SIG-M5 treated with dmso at 0.1 percent for 504 hours (cell line): ENCODE data around the gene ADAMTS17.

Source experiments
- DNase-seq: peaks from one replicate; lab custom pipeline; 2025; ENCODE audit not compliant: unreplicated experiment; lab: John Stamatoyannopoulos, UW

Gene ADAMTS17

GRCh38 chr15:100002086-100002620 is 339.6 kb downstream of the ADAMTS17 start:
- no peak for DNase-seq

DNA sequence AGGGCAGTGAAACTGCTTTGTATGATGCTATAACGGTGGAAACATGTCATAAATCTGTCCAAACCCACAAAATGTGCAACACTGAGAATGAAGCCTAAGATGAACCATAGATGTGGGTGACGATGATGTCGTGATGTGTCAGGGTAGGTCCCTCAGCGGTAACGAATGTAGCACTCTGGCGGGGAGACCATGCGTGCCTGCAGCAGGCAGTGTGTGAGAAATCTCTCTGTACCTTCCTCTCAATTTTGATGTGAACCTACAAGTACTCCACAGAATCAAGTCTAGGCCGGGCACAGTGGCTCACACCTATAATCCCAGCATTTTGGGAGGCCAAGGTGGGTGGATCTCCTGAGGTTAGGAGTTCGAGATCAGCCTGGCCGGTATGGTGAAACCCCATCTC is 340.4 kb downstream of the ADAMTS17 start:
- no peak for DNase-seq

GRCh38 chr15:99999282-100000070 is 342.3 kb downstream of the ADAMTS17 start:
- DNase-seq = no peak

GRCh38 chr15:99998661-99999101 is 343.1 kb downstream of the ADAMTS17 start:
- peak; percentile 0 for DNase-seq

GRCh38 chr15:99997112-99997651 is 344.6 kb downstream of the ADAMTS17 start:
- no peak for DNase-seq

DNA sequence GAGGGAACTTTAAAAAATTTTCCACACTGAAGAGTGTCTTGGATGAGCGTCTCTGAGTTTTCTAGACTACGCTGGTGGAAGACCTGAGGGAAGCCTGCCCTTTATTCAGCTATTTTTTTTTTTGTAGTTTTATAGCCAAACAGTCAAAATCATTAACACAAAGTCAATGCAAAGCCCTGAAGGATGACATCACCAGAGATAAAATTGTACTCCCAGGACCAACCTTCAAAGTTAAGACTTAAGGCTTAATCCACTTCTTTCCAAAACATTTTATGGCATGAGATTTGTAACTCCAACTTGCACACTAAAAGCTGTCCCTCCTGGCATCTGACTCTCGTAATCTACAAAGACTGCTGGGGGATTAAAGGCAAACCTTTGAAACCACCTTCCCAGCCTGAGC is 345.1 kb downstream of the ADAMTS17 start:
- no peak for DNase-seq

- DNase-seq = no peak
Observed at GRCh38 chr15:99995543-99995942, 346.2 kb downstream of the ADAMTS17 start.

- DNase-seq = no peak
Observed at GRCh38 chr15:99994849-99995248, 346.9 kb downstream of the ADAMTS17 start.

GRCh38 chr15:99993681-99994131 is 348.1 kb downstream of the ADAMTS17 start:
- no peak for DNase-seq

DNA sequence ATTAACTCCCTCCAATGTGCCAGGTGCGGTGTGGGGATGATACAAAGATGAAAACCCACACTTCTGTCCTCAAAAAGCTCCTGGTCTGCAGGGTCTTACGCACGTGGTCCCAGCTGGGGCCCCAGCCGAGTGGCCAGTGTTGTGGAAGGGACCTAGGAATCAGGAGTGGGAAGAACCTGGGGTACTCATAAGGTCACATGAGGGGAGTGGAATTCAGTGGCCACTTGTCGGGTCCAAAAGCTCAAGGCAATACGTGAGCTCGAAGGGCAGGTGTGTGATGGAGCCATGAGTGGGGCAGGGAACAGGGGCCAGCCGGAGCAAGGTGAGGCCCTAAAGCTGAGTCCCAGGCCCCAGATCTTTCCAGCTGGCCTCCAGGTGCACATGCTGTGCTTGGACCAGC is 348.5 kb downstream of the ADAMTS17 start:
- DNase-seq = no peak

DNA sequence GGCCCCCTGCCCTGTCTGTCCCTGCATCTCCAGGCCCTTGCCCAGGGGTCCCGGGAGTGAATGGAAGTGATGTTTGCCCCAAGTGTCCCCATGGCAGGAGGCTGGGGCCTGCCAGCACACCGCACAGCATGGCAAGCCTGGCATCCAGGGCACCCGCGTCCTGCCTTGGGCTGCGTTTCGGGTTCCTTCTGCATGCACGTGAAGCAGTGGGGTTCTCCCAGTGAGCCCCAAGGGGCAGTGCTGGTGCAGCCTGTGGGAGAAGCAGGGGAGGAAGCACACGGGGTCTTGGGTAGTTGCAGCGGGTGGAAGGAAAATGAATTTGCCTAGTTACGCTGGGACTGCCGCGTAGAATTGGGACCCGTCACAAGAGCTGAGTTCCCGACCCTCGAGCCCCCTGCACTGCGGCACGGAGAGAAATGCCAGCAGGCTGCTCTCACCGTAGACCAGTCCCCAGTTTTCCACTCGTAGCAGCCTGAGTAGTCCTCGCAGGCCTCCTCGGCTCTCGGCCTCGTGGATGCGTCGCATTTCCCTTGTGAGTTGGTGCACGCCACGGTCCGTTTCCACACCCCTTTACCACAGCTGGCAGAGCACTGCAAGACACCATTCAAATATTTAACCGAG is 349.1 kb downstream of the ADAMTS17 start:
- DNase-seq = no peak

- DNase-seq = no peak
Observed at GRCh38 chr15:99989095-99989494, 352.7 kb downstream of the ADAMTS17 start.

- DNase-seq = no peak
Observed at GRCh38 chr15:99987701-99988100, 354.1 kb downstream of the ADAMTS17 start.

DNA sequence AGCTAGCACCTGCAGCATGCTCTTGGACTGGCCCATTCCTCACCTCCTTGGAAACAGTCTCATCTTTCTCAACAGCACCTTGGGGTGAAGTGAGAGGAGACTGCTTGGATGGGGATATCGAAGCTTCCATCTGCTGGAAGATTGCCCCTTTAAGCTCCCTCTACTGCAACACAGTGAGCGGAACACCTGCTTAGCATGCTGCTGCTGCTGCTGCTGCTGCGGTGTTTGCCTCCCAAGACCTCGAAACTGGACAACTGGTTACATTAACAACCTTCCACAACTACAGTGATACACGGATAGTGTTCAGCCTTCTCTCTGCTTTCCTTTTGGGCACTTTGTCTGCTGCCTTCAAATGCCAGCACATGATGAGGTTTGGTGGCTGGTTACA is 354.7 kb downstream of the ADAMTS17 start:
- no peak for DNase-seq

GRCh38 chr15:99986297-99987118 is 355.3 kb downstream of the ADAMTS17 start:
- DNase-seq = peak; percentile 58

- no peak for DNase-seq
Observed at GRCh38 chr15:99985878-99986277, 355.9 kb downstream of the ADAMTS17 start.

GRCh38 chr15:99984491-99985243 is 357.1 kb downstream of the ADAMTS17 start:
- DNase-seq = no peak

DNA sequence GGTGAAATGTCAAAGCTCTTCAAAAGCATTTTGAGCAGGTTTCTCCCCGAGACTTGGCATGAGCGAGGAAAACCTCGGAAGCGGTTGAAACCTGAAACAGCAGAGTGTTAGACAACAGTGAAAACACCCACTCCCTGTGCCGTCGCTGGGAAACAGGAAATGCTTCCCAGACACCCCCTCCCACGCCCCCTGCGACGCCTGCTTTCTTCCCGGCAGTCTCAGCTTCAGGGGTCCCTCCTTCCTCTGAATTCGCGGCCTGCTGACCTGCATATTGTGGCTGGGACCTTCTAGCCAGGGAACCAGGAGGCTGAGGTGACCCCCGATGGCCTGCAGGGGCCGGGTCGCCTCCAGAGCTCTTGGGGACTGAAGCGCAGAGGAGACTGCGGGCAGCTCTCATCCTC is 357.9 kb downstream of the ADAMTS17 start:
- DNase-seq = no peak

DNA sequence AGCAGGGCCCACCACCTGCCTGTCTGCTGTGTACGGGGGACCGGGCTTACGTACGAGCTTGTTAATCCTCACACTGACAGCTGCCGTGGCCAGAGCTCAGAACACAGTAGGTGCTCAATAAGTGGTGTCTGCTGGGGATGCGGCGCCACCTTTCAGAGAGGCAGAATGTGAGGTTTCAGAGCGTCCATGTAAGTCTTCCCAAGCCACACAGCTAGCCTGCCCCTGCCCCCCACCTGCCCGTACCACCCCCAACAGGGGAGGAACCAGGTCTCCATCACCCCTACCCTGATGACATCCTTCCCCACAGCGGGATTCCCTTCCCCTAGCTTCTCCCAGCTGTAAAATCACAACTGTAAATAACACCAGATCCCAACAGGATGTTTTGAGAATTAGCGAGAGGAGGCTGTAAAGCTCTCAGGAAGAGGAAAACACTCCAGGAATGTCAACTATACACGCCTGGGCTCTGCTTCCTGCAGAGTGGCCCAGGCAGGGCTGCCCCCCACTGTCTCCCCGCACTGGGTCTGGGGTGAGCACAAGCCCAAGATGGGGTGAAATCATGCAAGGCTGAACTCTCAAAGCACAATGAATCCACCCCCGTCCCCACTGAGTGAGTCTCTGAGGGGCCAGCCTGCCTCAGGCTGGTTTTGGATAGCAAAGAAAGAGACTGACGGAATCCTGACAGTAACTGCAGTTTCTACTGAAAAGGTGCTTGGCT is 358.4 kb downstream of the ADAMTS17 start:
- no peak for DNase-seq

- DNase-seq = no peak
Observed at GRCh38 chr15:99982662-99983061, 359.1 kb downstream of the ADAMTS17 start.
